T47D (cell line): ENCODE measurements around the gene AKR1C1.
"Not testable (repeated sequence)": the region's sequence is repeated elsewhere in the genome, so short reads cannot be mapped to it uniquely, and the experiment has no call there.

ENCODE experiments used
- DNase-seq, 2 experiments: peaks; one replicate each; pipeline versions ENCODE4 v3.0.0 to v3.0.0-alpha.2; 2011 to 2012; ENCODE audit warnings: low read depth in 1 of 2, low spot score in 1 of 2
- JUND ChIP-seq: IDR thresholded peaks from 2 replicates; pipeline ENCODE4 v1.6.1; 2012; ENCODE audit warnings: low read depth
- in situ Hi-C: cut with HindIII; loops from 2 replicates; pipeline ENCODE4 v1.10.0; 2016; ENCODE audit warnings: low sequenced_read_pairs, low pct_unique_long_range_greater_than_20kb

Gene AKR1C1

GRCh38 chr10:5012595-5012994 is 49.4 kb downstream of the AKR1C1 start:
- no peak for DNase-seq
- TF ChIP-seq JUND = no peak

GRCh38 chr10:5013385-5013784 is 50.2 kb downstream of the AKR1C1 start:
- peak in 1 of 2 experiments; percentile 60 for DNase-seq
- in situ Hi-C loops = no loop called here

More at GRCh38 chr10:5012595-5012994, 49.4 kb downstream of the AKR1C1 start:
- in situ Hi-C loops = no loop called here

GRCh38 chr10:5014200-5014910 is 51.1 kb downstream of the AKR1C1 start:
- in situ Hi-C loops, DNase-seq: not testable (repeated sequence)

More at GRCh38 chr10:5013385-5013784, 50.2 kb downstream of the AKR1C1 start:
- no peak for TF ChIP-seq JUND

- TF ChIP-seq JUND = no peak
- in situ Hi-C loops = no loop called here
- DNase-seq = peak; percentile 25 to 53
These were observed 51.7 kb downstream of the AKR1C1 start for GRCh38 chr10:5014936-5015335.

- in situ Hi-C loops = no loop called here
- DNase-seq = no peak
- no peak for TF ChIP-seq JUND
These were observed 54.9 kb downstream of the AKR1C1 start for GRCh38 chr10:5018134-5018533.

GRCh38 chr10:5018671-5019277 is 55.6 kb downstream of the AKR1C1 start:
- in situ Hi-C loops, DNase-seq: not testable (repeated sequence)

- in situ Hi-C loops, DNase-seq: not testable (repeated sequence)
These were observed 56.8 kb downstream of the AKR1C1 start for GRCh38 chr10:5019770-5020612.

GRCh38 chr10:5021624-5022290 is 58.5 kb downstream of the AKR1C1 start:
- in situ Hi-C loops, DNase-seq: not testable (repeated sequence)

- no peak for TF ChIP-seq JUND
- no peak for DNase-seq
- in situ Hi-C loops = no loop called here
These were observed 60.1 kb downstream of the AKR1C1 start for GRCh38 chr10:5023177-5023805.

GRCh38 chr10:5025461-5025881 is 62.3 kb downstream of the AKR1C1 start:
- in situ Hi-C loops, DNase-seq: not testable (repeated sequence)

- in situ Hi-C loops = no loop called here
- TF ChIP-seq JUND = no peak
These were observed 67.8 kb downstream of the AKR1C1 start for GRCh38 chr10:5030989-5031388.

GRCh38 chr10:5031588-5031987 is 68.4 kb downstream of the AKR1C1 start:
- DNase-seq, in situ Hi-C loops: not testable (repeated sequence)

More at GRCh38 chr10:5030989-5031388, 67.8 kb downstream of the AKR1C1 start:
- DNase-seq = no peak

- DNase-seq, in situ Hi-C loops: not testable (repeated sequence)
These were observed 69.2 kb downstream of the AKR1C1 start for GRCh38 chr10:5032444-5032843.
